GM18951 (cell line): ENCODE results near the gene SLC39A6.
"Not testable (repeated sequence)": the region's sequence is repeated elsewhere in the genome, so short reads cannot be mapped to it uniquely, and the experiment has no call there.

Experiments
- POLR2A ChIP-seq: IDR thresholded peaks from 4 replicates; pipeline ENCODE4 v1.6.1; 2011; ENCODE audit warnings: mild to moderate bottlenecking; ENCODE audit not compliant: insufficient read length, insufficient read depth; ENCODE audit errors: extremely low read depth
- in situ Hi-C: fragments of 300-500 bp; cut with MboI; formaldehyde crosslinking; loops from one replicate; pipeline ENCODE4 v1.12.0; 2022; ENCODE audit warnings: low sequenced_read_pairs, mixed read lengths, inconsistent platforms; ENCODE audit not compliant: unreplicated experiment

The SLC39A6 gene

GRCh38 chr18:36107477-36107876 lies 21.7 kb downstream of the SLC39A6 start:
- no peak for TF ChIP-seq POLR2A
- in situ Hi-C loops = no loop called here

- in situ Hi-C loops = no loop called here
- no peak for TF ChIP-seq POLR2A
These were observed 24.4 kb downstream of the SLC39A6 start for GRCh38 chr18:36104749-36105148.

- in situ Hi-C loops = no loop called here
These were observed 27.2 kb downstream of the SLC39A6 start for GRCh38 chr18:36101943-36102342.

GRCh38 chr18:36099311-36099710 lies 29.8 kb downstream of the SLC39A6 start:
- in situ Hi-C loops = no loop called here
- TF ChIP-seq POLR2A = no peak

More at GRCh38 chr18:36101943-36102342, 27.2 kb downstream of the SLC39A6 start:
- TF ChIP-seq POLR2A = no peak

- TF ChIP-seq POLR2A = no peak
- in situ Hi-C loops = no loop called here
These were observed 32.2 kb downstream of the SLC39A6 start for GRCh38 chr18:36096955-36097354.

GRCh38 chr18:36095936-36096519 lies 33.1 kb downstream of the SLC39A6 start:
- no peak for TF ChIP-seq POLR2A
- in situ Hi-C loops = no loop called here

- in situ Hi-C loops = loop anchor here (5.0 kb wide), 1 partner anchor 188 kb away; no protein-coding TSS in a partner anchor
- no peak for TF ChIP-seq POLR2A
These were observed 34.7 kb downstream of the SLC39A6 start for GRCh38 chr18:36094431-36094830.

GRCh38 chr18:36092116-36092515 lies 37.0 kb downstream of the SLC39A6 start:
- in situ Hi-C loops = loop anchor here (5.0 kb wide), 1 partner anchor 190 kb away; no protein-coding TSS in a partner anchor

GRCh38 chr18:36089001-36089400 lies 40.1 kb downstream of the SLC39A6 start:
- TF ChIP-seq POLR2A = no peak
- in situ Hi-C loops = no loop called here

- TF ChIP-seq POLR2A = no peak
- in situ Hi-C loops = no loop called here
These were observed 40.9 kb downstream of the SLC39A6 start for GRCh38 chr18:36088256-36088655.

GRCh38 chr18:36086186-36086585 lies 43.0 kb downstream of the SLC39A6 start:
- no peak for TF ChIP-seq POLR2A
- in situ Hi-C loops = no loop called here

GRCh38 chr18:36085195-36085594 lies 43.9 kb downstream of the SLC39A6 start:
- in situ Hi-C loops = no loop called here
- TF ChIP-seq POLR2A = no peak

- no peak for TF ChIP-seq POLR2A
- in situ Hi-C loops = no loop called here
These were observed 45.4 kb downstream of the SLC39A6 start for GRCh38 chr18:36083729-36084128.

- in situ Hi-C loops = not testable (repeated sequence)
These were observed 48.0 kb downstream of the SLC39A6 start for GRCh38 chr18:36081118-36081517.
